HL-60/S4 treated with phorbol 12-myristate 13-acetate at 8.2 ng/mL for 4 days and 3 days (cell line): ENCODE results near the gene ADGRE3.

Source experiments
- in situ Hi-C: fragments of 300-500 bp; cut with MboI; formaldehyde crosslinking; loops from 2 replicates; pipeline ENCODE4 v1.15.0; 2022; ENCODE audit warnings: low sequenced_read_pairs

Gene ADGRE3, protein sequence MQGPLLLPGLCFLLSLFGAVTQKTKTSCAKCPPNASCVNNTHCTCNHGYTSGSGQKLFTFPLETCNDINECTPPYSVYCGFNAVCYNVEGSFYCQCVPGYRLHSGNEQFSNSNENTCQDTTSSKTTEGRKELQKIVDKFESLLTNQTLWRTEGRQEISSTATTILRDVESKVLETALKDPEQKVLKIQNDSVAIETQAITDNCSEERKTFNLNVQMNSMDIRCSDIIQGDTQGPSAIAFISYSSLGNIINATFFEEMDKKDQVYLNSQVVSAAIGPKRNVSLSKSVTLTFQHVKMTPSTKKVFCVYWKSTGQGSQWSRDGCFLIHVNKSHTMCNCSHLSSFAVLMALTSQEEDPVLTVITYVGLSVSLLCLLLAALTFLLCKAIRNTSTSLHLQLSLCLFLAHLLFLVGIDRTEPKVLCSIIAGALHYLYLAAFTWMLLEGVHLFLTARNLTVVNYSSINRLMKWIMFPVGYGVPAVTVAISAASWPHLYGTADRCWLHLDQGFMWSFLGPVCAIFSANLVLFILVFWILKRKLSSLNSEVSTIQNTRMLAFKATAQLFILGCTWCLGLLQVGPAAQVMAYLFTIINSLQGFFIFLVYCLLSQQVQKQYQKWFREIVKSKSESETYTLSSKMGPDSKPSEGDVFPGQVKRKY

GRCh38 chr19:14674764-14675163 lies at the start of gene ADGRE3:
TSS of gene ADGRE3 (minus strand) at chr19:14674844. CDS start at chr19:14674770, 74 bp downstream.
- in situ Hi-C loops, result no loop called here

DNA sequence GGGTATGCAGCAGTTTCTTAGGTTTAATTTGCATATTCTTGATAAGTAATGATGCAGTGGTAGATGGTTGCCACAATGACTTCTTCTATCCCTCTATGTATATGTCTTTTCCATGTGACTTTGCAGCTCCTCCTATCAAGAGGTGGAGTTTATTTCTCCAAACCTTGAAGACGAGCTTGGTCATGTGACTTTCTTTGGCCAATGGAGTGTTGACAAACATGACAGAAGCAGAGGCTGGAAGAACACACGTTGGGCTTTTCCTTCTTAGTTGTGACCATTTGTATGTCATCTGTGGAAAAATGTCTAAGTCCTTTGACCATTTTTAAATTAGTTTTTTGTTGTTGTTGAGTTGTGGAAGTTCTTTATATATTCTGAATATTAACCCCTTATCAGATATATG lies 47.5 kb upstream of the ADGRE3 start:
- in situ Hi-C loops, result no loop called here

DNA sequence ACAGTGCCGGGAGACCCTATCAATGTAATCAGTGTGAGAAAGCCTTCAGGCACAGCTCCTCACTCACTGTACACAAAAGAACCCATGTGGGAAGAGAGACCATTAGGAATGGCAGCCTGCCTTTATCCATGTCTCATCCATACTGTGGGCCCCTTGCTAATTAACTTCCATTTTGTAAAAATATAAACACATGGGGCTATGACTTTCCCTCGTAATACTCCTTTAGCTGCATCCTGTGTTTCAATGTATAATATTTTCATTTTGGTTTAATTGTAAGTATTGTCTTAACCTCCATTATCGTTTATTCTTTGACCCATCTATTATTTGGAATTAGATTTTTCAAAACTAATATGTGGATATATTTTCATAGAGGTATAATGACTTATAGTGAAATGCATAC lies 44.5 kb upstream of the ADGRE3 start:
- in situ Hi-C loops, result no loop called here

DNA sequence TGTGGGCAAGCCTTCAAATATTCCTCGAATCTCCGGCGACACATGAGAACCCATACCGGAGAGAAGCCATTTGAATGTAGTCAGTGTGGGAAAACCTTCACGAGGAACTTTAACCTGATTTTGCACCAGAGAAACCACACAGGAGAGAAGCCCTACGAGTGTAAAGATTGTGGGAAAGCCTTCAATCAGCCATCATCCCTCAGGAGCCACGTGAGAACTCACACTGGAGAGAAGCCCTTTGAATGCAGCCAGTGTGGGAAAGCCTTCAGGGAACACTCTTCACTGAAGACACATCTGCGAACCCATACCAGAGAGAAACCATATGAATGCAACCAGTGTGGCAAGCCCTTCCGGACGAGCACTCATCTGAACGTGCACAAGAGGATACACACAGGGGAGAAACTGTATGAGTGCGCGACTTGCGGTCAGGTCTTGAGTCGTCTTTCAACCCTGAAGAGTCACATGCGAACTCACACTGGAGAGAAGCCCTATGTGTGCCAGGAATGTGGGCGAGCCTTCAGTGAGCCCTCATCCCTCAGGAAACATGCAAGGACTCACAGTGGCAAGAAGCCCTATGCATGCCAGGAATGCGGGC lies 44.0 kb upstream of the ADGRE3 start:
- in situ Hi-C loops, result no loop called here

GRCh38 chr19:14715841-14716240 lies 41.2 kb upstream of the ADGRE3 start:
- in situ Hi-C loops, result no loop called here

- in situ Hi-C loops, result no loop called here
Measured at GRCh38 chr19:14704450-14704849, 29.8 kb upstream of the ADGRE3 start.

GRCh38 chr19:14703833-14704232 lies 29.2 kb upstream of the ADGRE3 start:
- in situ Hi-C loops, result no loop called here

DNA sequence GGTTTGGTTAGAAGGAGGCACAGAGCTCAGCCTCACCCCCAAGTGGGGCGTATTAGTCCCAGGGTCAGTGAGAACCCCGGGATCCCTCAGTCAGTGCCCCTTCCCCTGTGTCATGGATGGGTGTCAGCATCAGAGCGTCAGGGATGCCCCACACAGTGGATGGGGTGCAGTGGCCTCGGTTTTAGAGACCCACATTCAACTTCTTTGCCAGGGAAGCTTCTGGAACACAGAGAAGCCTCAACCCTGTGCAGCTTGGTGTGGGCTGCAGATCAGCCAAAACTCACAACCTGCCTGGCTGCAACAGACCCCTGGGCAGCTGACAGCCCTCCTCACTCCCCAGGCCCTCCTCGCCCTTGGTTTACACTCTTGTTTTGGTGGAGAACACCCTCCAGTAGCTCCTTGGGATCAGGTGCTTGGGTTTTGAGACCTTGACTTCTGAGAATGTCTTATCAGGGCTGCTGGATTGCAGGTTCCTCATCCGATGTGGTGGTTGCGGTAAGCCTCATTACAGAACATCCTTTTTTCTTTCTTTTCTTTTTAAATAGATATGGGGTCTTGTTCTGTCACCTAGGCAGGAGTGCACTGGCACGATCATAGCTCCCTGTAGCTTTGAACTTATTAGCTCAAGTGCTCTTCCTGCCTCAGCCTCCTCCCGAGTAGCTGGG lies 26.2 kb upstream of the ADGRE3 start:
- in situ Hi-C loops, result no loop called here

DNA sequence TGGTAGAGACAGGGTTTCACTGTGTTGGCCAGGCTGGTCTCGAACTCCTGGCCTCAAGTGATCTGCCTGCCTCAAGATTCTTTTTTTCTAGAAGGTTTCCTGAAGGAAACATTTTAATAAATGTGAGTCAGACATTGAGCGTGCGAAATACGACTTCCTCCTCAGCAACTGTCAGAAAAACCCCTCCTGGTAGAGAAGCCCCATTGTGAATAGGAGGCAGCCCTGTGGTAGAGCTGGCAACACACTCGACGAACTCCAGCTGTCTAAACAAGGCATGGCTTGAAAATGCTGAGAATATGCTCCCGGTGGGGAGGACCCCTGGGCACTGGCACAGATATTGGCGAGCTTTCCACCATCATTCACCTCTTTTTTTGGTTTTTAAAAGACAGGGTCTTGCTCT lies 25.0 kb upstream of the ADGRE3 start:
- in situ Hi-C loops, result no loop called here

- in situ Hi-C loops, result no loop called here
Measured at GRCh38 chr19:14695471-14695870, 20.8 kb upstream of the ADGRE3 start.

DNA sequence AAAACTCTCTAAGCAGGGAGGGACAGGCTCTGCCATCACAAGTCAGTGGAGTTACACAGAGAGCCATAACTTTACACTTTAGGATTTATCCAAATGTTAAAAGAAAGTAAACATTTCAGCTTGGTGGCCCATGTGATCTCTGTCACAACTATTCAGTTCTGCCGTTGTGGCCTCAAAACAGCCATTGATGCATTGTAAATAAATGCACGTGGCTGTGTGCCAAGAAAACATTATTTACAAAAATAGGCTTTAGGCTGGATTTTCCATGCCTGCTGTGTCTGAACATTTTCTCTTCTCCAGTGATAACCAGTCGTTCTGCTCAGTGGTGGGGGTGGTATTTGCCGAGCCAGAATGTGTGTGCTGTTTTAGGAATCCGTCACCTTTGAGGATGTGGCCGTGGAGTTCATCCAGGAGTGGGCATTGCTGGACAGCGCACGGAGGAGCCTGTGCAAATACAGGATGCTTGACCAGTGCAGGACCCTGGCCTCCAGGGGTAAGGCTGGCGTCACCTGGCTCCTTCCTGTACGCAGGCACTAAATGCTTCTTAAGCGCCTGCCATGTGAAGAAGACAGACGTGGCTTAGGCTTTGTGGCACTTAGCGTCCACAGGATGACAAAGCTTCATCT lies 20.1 kb upstream of the ADGRE3 start:
- in situ Hi-C loops, result no loop called here

DNA sequence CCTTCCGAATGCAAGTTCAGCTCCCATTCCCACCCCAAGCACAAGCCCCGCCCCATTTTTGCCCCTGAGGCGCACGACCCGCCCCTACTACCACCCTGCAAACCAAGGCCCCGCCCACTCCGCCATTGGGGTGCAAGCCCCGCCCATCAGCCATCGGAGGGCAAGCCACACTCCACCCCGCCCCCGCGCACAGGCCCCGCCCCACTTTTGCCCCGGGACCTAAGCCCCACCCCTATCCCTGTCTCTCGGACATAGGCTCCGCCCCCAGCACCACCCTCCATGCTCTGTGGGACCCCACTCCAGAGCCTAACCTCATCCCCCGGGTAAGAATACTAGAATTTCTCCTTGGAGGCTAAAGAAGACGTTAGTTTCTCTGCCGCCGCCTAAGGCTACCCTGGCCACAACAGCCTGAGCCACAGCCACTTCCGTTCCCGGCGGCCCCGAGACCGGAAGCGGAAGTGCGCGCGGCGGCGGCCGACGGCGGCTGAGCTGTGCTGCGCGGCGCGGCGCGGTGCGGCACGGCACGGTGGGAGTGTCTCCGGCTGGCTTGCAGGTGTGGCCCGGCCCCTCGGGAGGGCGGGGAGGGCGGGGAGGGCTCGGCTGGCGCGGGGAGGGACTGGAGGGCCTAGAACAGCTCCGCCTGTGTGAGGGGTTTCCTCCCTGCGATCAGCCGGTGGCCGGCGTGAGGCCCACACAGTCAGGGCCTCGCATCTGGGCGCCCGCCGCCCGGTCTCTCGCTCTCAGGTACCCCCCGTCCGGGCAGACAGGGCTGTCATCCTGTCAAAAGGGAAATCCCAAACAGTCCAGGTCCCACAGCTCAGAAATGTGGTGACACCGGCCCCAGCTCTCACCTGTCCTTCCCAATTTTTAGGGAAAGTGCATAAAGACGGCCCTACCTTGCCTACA lies 15.2 kb upstream of the ADGRE3 start, which contains the start of gene ZNF333:
TSS of gene ZNF333 (plus strand) at position 451 of the 906 bp plus-strand sequence. CDS start 3,444 bp downstream, outside the sequence.
- in situ Hi-C loops, result loop anchor here (5.0 kb wide), 1 partner anchor 118 kb away; the partner anchor contains the start of gene NDUFB7

- in situ Hi-C loops, result loop anchor here (5.0 kb wide), 1 partner anchor 114 kb away; the partner anchor contains the start of gene NDUFB7
Measured at GRCh38 chr19:14686411-14686810, 11.8 kb upstream of the ADGRE3 start.

DNA sequence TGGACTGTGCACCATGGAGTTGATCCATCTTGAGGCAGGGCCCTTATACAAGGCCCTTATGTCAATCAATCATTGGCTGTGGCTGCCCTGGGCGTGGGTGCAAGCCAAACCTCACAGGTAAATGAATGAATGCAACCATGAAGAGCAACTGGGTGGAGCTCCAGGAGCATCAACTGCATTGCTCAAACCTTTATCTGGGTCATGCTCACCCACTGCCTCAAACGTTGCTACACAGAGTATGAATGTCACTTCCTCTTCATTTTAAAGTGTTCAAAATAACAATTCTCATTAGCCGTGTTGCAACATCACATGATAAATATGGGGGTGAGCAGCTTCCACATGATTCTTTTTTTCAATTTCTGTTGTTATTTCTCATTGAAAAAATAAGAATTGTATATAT lies 8.8 kb upstream of the ADGRE3 start:
- in situ Hi-C loops, result no loop called here

DNA sequence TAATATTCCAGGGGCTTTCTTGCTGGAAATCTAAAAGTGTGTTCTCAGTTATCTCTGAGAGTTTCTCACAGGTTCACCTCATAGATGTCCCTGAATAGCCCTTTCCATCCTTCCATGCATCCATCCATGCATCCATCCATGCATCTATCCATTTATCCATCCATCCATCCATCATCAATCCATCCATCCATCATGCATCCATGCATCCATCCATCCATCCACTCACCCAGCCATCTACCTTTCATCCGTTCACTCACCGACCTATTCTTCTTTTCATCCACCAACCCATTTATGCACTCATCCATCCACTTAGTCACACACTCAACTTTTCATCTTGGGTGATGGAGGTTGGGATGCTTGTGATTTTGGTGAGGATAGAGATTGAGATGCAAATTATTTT lies 7.4 kb upstream of the ADGRE3 start:
- in situ Hi-C loops, result no loop called here

GRCh38 chr19:14678199-14678598 lies 3.6 kb upstream of the ADGRE3 start:
- in situ Hi-C loops, result no loop called here

GRCh38 chr19:14677464-14677863 lies 2.8 kb upstream of the ADGRE3 start:
- in situ Hi-C loops, result no loop called here

DNA sequence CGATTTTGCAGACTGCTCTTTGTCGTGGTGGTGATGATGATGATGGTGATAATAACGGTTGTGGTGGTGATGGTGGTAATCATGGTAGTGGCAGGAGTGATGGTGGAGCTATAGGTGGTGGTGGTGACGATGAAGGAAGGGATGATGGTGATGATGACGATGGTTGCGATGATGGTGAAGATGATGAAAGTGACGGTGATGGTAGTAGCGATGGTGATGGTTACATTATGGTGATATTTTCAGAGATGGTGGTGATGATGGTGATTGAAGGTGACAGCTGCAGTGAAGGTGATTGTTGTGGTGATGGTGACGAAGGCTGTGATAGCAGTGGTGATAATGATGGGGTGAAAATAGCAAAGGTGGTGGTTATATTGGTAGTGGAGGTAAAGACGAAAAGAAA lies 2.1 kb upstream of the ADGRE3 start:
- in situ Hi-C loops, result no loop called here

DNA sequence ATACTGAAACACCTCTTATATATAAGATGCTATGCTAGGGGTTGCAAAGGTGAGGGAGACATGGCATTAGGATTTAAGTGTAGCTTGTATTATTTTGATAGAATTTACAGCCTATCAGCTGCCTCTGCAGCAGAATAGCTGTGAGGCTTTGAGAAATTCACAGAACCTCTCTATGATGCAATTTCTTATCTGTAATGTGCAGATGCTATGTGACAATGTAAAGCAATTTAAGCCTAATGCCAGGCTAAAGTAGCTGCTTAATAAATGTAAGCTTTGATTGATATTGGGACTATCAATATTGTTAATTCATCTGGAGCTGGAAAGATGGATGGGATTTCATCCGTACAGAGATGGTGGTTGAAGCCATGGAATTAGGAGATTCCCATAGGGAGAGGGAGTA lies 1.6 kb downstream of the ADGRE3 start:
- in situ Hi-C loops, result no loop called here
